ENCODE results near the gene PRSS35. TPM values are rescaled to one million over a fixed set of nuclear protein-coding genes. Genes with fewer than 3 reads are reported as not detected.

The PRSS35 gene
- polyA plus RNA-seq, 1 experiment = 0.37 TPM

GRCh38 chr6:83470001-83470400 is 42.3 kb upstream of the PRSS35 start:
- CTCF ChIA-PET = no interaction called here
- TF ChIP-seq CTCF (IDR thresholded peaks at IDR 0.05; ENCODE audit: insufficient read depth, low read depth, low read length) = no peak

GRCh38 chr6:83470587-83470986 is 41.7 kb upstream of the PRSS35 start:
- ChIA-PET CTCF (interaction anchor here (1.0 kb wide), 1 partner anchor 248 kb away, joined by 3 read pairs; no protein-coding TSS in a partner anchor), POLR2A (no interaction called here)
- H3K27me3 ChIP-seq (ENCODE audit: control insufficient read depth, insufficient read depth, low read length) = peaks cover 1% of the 10 kb centered on the region; the same call in 1 of the 2 replicates
- no peaks in the 10 kb centered on the region for H3K36me3 ChIP-seq (ENCODE audit: control insufficient read depth, insufficient read depth, low read length)
- no peak for DNase-seq (ENCODE audit: low read depth)
- no peak overlapping the region for H3K4me3 ChIP-seq (ENCODE audit: low read depth, low read length)
- TF ChIP-seq CTCF (IDR thresholded peaks at IDR 0.05; ENCODE audit: insufficient read depth, low read depth, low read length) = no peak

More at GRCh38 chr6:83470001-83470400, 42.3 kb upstream of the PRSS35 start:
- POLR2A ChIA-PET = no interaction called here
- peaks cover 1% of the 10 kb centered on the region; the same call in 1 of the 2 replicates for H3K27me3 ChIP-seq (ENCODE audit: control insufficient read depth, insufficient read depth, low read length)
- no peaks in the 10 kb centered on the region for H3K36me3 ChIP-seq (ENCODE audit: control insufficient read depth, insufficient read depth, low read length)
- no peak overlapping the region for H3K4me3 ChIP-seq (ENCODE audit: low read depth, low read length)
- no peak for DNase-seq (ENCODE audit: low read depth)

- DNase-seq (ENCODE audit: low read depth) = no peak
- TF ChIP-seq CTCF (IDR thresholded peaks at IDR 0.05; ENCODE audit: insufficient read depth, low read depth, low read length) = no peak
- Histone ChIP-seq H3K4me3 (ENCODE audit: low read depth, low read length) (no peak overlapping the region), H3K27me3 (ENCODE audit: control insufficient read depth, insufficient read depth, low read length) (peaks cover 1% of the 10 kb centered on the region; the same call in 1 of the 2 replicates), H3K36me3 (ENCODE audit: control insufficient read depth, insufficient read depth, low read length) (no peaks in the 10 kb centered on the region)
- CTCF ChIA-PET = no interaction called here
- POLR2A ChIA-PET = no interaction called here
Measured at GRCh38 chr6:83472767-83473166, 39.6 kb upstream of the PRSS35 start.

GRCh38 chr6:83474309-83474708 is 38.0 kb upstream of the PRSS35 start:
- CTCF ChIA-PET = no interaction called here
- peaks cover 1% of the 10 kb centered on the region; the same call in 1 of the 2 replicates for H3K27me3 ChIP-seq (ENCODE audit: control insufficient read depth, insufficient read depth, low read length)
- DNase-seq (ENCODE audit: low read depth) = no peak

GRCh38 chr6:83476971-83477370 is 35.4 kb upstream of the PRSS35 start:
- Histone ChIP-seq H3K27me3 (ENCODE audit: control insufficient read depth, insufficient read depth, low read length) (peaks cover 1% of the 10 kb centered on the region; the same call in 1 of the 2 replicates), H3K36me3 (ENCODE audit: control insufficient read depth, insufficient read depth, low read length) (no peaks in the 10 kb centered on the region), H3K4me3 (ENCODE audit: low read depth, low read length) (no peak overlapping the region)
- ChIA-PET POLR2A (no interaction called here), CTCF (interaction anchor here (1.0 to 1.1 kb wide), 3 partner anchors 11 to 82 kb away, joined by 3 to 4 read pairs (median 3); partner anchors contain the start of gene PRSS35)
- TF ChIP-seq CTCF (IDR thresholded peaks at IDR 0.05; ENCODE audit: insufficient read depth, low read depth, low read length) = no peak
- DNase-seq (ENCODE audit: low read depth) = no peak

More at GRCh38 chr6:83474309-83474708, 38.0 kb upstream of the PRSS35 start:
- TF ChIP-seq CTCF (IDR thresholded peaks at IDR 0.05; ENCODE audit: insufficient read depth, low read depth, low read length) = no peak
- Histone ChIP-seq H3K36me3 (ENCODE audit: control insufficient read depth, insufficient read depth, low read length) (no peaks in the 10 kb centered on the region), H3K4me3 (ENCODE audit: low read depth, low read length) (no peak overlapping the region)
- POLR2A ChIA-PET = no interaction called here
